Mesenchymal stem cell (in vitro differentiated cells and primary cell): ENCODE measurements around the gene NOS3.

Experiments
- DNase-seq: peaks from one replicate; pipeline ENCODE4 v3.0.0-alpha.2; 2013
- H2AFZ ChIP-seq: one replicate; pipeline ENCODE4 v1.6.1; 2013; ENCODE audit warnings: low read depth, mild to moderate bottlenecking, control low read depth, inconsistent platforms, low read length, moderate library complexity
- H2AK5ac ChIP-seq: 2 replicates; pipeline ENCODE4 v1.6.1; 2013; ENCODE audit warnings: low read length, moderate library complexity, mild to moderate bottlenecking, inconsistent platforms; ENCODE audit not compliant: severe bottlenecking
- H2BK120ac ChIP-seq: one replicate; pipeline ENCODE4 v1.6.1; 2013; ENCODE audit warnings: low read depth, mild to moderate bottlenecking, inconsistent platforms, low read length, moderate library complexity
- H2BK12ac ChIP-seq, 2 experiments: one replicate each; pipeline ENCODE4 v1.6.1; 2013; ENCODE audit warnings: inconsistent platforms in 2 of 2, low read length in 2 of 2, mild to moderate bottlenecking in 2 of 2, moderate library complexity in 2 of 2, control low read depth in 1 of 2
- H2BK15ac ChIP-seq: one replicate; pipeline ENCODE4 v1.6.1; 2013; ENCODE audit warnings: mild to moderate bottlenecking, low read depth, inconsistent platforms; ENCODE audit not compliant: poor library complexity, severe bottlenecking
- H2BK5ac ChIP-seq: 2 replicates; pipeline ENCODE4 v1.6.1; 2013; ENCODE audit warnings: low read depth, mild to moderate bottlenecking, low read length, control low read depth, inconsistent platforms; ENCODE audit not compliant: poor library complexity, severe bottlenecking
- H3K14ac ChIP-seq, 2 experiments: one replicate each; pipeline ENCODE4 v1.6.1; 2013; ENCODE audit warnings: inconsistent platforms in 2 of 2, low read length in 2 of 2, control low read depth in 1 of 2, mild to moderate bottlenecking in 1 of 2, moderate library complexity in 1 of 2
- H3K18ac ChIP-seq, 2 experiments: one replicate each; pipeline ENCODE4 v1.6.1; 2013; ENCODE audit warnings: inconsistent platforms in 2 of 2, low read length in 2 of 2, control low read depth in 1 of 2, low read depth in 1 of 2, mild to moderate bottlenecking in 1 of 2
- H3K23ac ChIP-seq, 2 experiments: one replicate each; pipeline ENCODE4 v1.6.1; 2013; ENCODE audit warnings: inconsistent platforms in 2 of 2, low read length in 2 of 2, mild to moderate bottlenecking in 2 of 2, moderate library complexity in 2 of 2, control low read depth in 1 of 2
- H3K27ac ChIP-seq: 2 replicates; pipeline ENCODE4 v1.5.1; 2013; ENCODE audit warnings: mild to moderate bottlenecking, moderate library complexity, low read length, control low read depth, inconsistent platforms; ENCODE audit not compliant: poor library complexity, severe bottlenecking
- H3K27me3 ChIP-seq, 2 experiments: 2 replicates each; pipeline versions ENCODE4 v1.6.1 to v1.7.0; 2013; ENCODE audit warnings: low read length in 2 of 2, mild to moderate bottlenecking in 2 of 2, moderate library complexity in 2 of 2, control low read depth in 1 of 2, inconsistent platforms in 1 of 2; ENCODE audit not compliant: control insufficient read depth in 1 of 2, insufficient read depth in 1 of 2
- H3K36me3 ChIP-seq, 2 experiments: 2 replicates each; pipeline versions ENCODE4 v1.6.1 to v1.7.0; 2013; ENCODE audit warnings: low read length in 2 of 2, control low read depth in 1 of 2, inconsistent platforms in 1 of 2, low read depth in 1 of 2, mild to moderate bottlenecking in 1 of 2; ENCODE audit not compliant: insufficient read depth in 2 of 2, control insufficient read depth in 1 of 2
- H3K4ac ChIP-seq, 2 experiments: one replicate each; pipeline ENCODE4 v1.6.1; 2013; ENCODE audit warnings: inconsistent platforms in 2 of 2, low read length in 2 of 2, mild to moderate bottlenecking in 2 of 2, moderate library complexity in 2 of 2, control low read depth in 1 of 2, low read depth in 1 of 2
- H3K4me1 ChIP-seq: 2 replicates; pipeline ENCODE4 v1.6.1; 2013; ENCODE audit warnings: low read depth, low read length, control low read depth; ENCODE audit not compliant: control insufficient read depth, insufficient read depth
- H3K4me2 ChIP-seq: 2 replicates; pipeline ENCODE4 v1.6.1; 2013; ENCODE audit warnings: low read length, mild to moderate bottlenecking, inconsistent platforms; ENCODE audit not compliant: poor library complexity, severe bottlenecking
- H3K4me3 ChIP-seq, 2 experiments: 2 replicates each; pipeline versions ENCODE4 v1.5.1 to v1.7.0; 2013; ENCODE audit warnings: low read length in 2 of 2, mild to moderate bottlenecking in 2 of 2, control low read depth in 1 of 2, low read depth in 1 of 2; ENCODE audit not compliant: insufficient read depth in 1 of 2
- H3K79me1 ChIP-seq: replicated peaks from 2 replicates; pipeline ENCODE4 v1.6.1; 2013; ENCODE audit warnings: mild to moderate bottlenecking, control low read depth, low read length, inconsistent platforms; ENCODE audit not compliant: poor library complexity, severe bottlenecking
- H3K9ac ChIP-seq: 2 replicates; pipeline ENCODE4 v1.7.0; 2013; ENCODE audit warnings: mild to moderate bottlenecking, low read length, moderate library complexity
- H3K9me3 ChIP-seq: 2 replicates; pipeline ENCODE4 v1.7.0; 2013; ENCODE audit warnings: mild to moderate bottlenecking, low read length; ENCODE audit not compliant: control insufficient read depth
- H4K8ac ChIP-seq: one replicate; pipeline ENCODE4 v1.6.1; 2013; ENCODE audit warnings: inconsistent platforms, mild to moderate bottlenecking, low read length, moderate library complexity
- H4K91ac ChIP-seq: one replicate; pipeline ENCODE4 v1.6.1; 2013; ENCODE audit warnings: mild to moderate bottlenecking, low read length, inconsistent platforms
- WGBS: methylation state at CpG from one replicate; pipeline ENCODE4 v1.1.7; 2013; ENCODE audit warnings: mixed read lengths; 5-methylcytosine and 5-hydroxymethylcytosine counted together

The NOS3 gene

DNA sequence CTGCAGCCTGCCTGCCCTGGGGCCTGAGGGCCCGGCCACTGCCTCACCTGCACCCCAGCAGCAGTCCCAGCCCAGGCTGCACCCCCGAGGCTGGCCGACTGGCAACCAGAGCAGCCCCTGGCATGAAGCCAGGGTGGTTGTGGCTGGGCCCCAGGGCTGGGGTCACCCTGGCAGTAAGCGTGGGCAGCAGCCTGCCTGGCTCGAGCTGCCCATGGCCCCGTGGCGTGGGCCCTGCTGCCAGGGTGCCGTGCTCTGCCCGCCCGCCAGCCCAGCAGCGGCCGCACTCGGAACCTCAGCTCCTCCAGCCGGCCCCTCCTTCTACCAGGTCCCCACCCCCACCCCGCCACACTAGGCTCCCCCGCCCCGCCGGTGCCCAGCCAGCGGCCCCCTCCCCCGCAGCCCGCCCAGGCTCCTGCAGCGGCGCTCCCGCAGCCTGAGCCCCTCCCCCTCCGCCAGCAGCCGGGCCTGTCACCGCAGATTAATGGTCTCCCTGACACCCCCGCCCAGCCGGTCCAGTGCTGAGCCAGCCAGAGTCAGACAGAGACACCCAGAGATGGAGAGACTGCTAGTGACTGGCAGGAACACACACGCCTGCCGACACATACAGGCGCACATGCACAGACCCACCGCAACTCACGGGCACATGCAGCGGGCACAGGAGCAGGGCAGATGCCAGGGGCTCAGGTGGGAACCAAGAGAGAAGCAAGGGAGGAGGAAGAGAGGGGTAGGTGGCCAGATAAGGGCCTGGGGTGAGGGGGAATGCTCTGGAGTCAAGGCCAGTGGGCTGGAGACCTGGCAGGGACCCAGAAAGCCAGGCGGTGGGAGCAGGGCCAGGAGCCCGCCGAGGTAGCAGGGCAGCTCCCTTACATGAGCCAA is 35.1 kb upstream of the NOS3 start:
- H3K36me3 ChIP-seq, result no peaks in the 10 kb centered on the region
- peak overlapping the region in 1 of 2 experiments; percentile 32 for H3K23ac ChIP-seq
- no peak overlapping the region for H2AK5ac ChIP-seq
- H2BK15ac ChIP-seq, result peak overlapping the region; percentile 45
- peak overlapping the region; percentile 59 to 67 for H3K18ac ChIP-seq
- no peak overlapping the region for H2BK120ac ChIP-seq
- H3K14ac ChIP-seq, result peak overlapping the region in 1 of 2 experiments; percentile 45
- no peak for DNase-seq
- H3K27me3 ChIP-seq, result peaks cover 30 to 67% of the 10 kb centered on the region in 2 experiments
- no peak overlapping the region for H3K27ac ChIP-seq
- H3K79me1 ChIP-seq, result no peaks in the 10 kb centered on the region
- peak overlapping the region in 1 of 2 experiments; percentile 82 for H3K4ac ChIP-seq
- no peak overlapping the region for H3K9ac ChIP-seq
- H3K4me2 ChIP-seq, result peak overlapping the region; percentile 58
- peak overlapping the region; percentile 42 to 68 for H2BK12ac ChIP-seq
- 29% methylated on average over 32 of the region's 38 CpGs for WGBS
- H3K9me3 ChIP-seq, result no peaks in the 10 kb centered on the region
- H3K4me1 ChIP-seq, result peaks cover 8% of the 10 kb centered on the region
- H2AFZ ChIP-seq, result no peak overlapping the region
- H4K8ac ChIP-seq, result peak overlapping the region; percentile 77
- peak overlapping the region; percentile 67 for H4K91ac ChIP-seq
- H2BK5ac ChIP-seq, result no peak overlapping the region
- no peak overlapping the region for H3K4me3 ChIP-seq

DNA sequence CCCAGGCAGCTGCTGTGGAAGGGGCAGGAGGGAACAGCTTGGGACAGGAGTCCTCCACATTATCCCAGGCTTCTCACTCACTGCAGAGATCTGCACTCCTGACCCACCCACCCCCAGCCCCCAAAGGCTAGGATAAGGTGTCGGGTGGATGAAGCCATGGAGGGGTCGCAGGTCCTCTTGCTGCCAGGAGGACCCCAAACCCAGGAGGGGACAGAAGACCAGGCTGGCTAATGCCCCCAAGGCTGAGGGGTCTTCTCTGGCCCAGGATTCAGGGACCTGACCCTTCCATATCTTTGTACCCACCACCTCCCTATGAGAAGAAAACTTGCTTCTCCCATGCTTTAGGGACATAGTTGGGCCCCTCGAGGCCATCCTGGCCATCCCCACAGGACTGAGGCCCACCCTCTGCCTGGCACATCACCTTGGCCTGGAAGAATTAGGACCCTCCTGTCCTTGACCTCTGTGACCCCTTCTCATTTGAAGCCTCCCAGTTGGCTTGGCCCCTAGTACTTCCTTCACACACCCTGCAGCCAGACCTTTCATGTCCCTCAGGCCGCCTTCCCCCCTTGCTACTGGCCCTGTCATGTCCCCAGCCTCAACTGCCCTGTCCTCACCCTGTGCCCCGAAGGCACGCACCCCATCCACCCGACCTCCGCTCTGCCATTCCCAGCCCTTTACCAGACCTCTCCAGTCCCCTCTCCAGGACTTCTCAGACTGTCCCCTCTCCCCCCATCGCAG is 34.3 kb upstream of the NOS3 start:
- Histone ChIP-seq H3K4me3 (no peak overlapping the region), H3K4ac (peak overlapping the region in 1 of 2 experiments; percentile 2), H3K9ac (no peak overlapping the region), H3K27ac (no peak overlapping the region), H3K23ac (no peak overlapping the region), H2BK120ac (no peak overlapping the region), H2BK12ac (peak overlapping the region in 1 of 2 experiments; percentile 65), H4K8ac (no peak overlapping the region), H2BK5ac (no peak overlapping the region), H2AK5ac (no peak overlapping the region), H4K91ac (peak overlapping the region; percentile 67), H3K36me3 (no peaks in the 10 kb centered on the region), H3K9me3 (no peaks in the 10 kb centered on the region), H3K4me1 (peaks cover 8% of the 10 kb centered on the region), H3K4me2 (no peak overlapping the region), H2AFZ (no peak overlapping the region), H2BK15ac (no peak overlapping the region), H3K27me3 (peaks cover 30 to 74% of the 10 kb centered on the region in 2 experiments), H3K18ac (no peak overlapping the region), H3K79me1 (no peaks in the 10 kb centered on the region), H3K14ac (no peak overlapping the region)
- whole genome bisulfite sequencing, result 90% methylated on average over 9 of the region's 9 CpGs
- no peak for DNase-seq

- no peak overlapping the region for H3K9ac ChIP-seq
- no peaks in the 10 kb centered on the region for H3K9me3 ChIP-seq
- H2BK120ac ChIP-seq, result no peak overlapping the region
- no peak overlapping the region for H2AK5ac ChIP-seq
- no peak overlapping the region for H4K8ac ChIP-seq
- no peak overlapping the region for H3K14ac ChIP-seq
- peaks cover 30 to 82% of the 10 kb centered on the region in 2 experiments for H3K27me3 ChIP-seq
- H3K79me1 ChIP-seq, result no peaks in the 10 kb centered on the region
- H3K36me3 ChIP-seq, result no peaks in the 10 kb centered on the region
- H2BK15ac ChIP-seq, result no peak overlapping the region
- no peak overlapping the region for H3K4ac ChIP-seq
- no peak overlapping the region for H3K18ac ChIP-seq
- no peak for DNase-seq
- H3K4me2 ChIP-seq, result no peak overlapping the region
- no peak overlapping the region for H2BK5ac ChIP-seq
- 92% methylated on average over 26 of the region's 26 CpGs for WGBS
- H3K4me3 ChIP-seq, result no peak overlapping the region
- H3K4me1 ChIP-seq, result peaks cover 15% of the 10 kb centered on the region
- no peak overlapping the region for H3K27ac ChIP-seq
- peak overlapping the region in 1 of 2 experiments; percentile 49 for H2BK12ac ChIP-seq
- no peak overlapping the region for H3K23ac ChIP-seq
- H4K91ac ChIP-seq, result no peak overlapping the region
- no peak overlapping the region for H2AFZ ChIP-seq
Observed at GRCh38 chr7:150957133-150958020, 33.4 kb upstream of the NOS3 start.
